G401 (cell line): ENCODE results near the gene TMEM141. TPM values are rescaled to one million over a fixed set of nuclear protein-coding genes. Genes with fewer than 3 reads are reported as not detected.
"Not testable (repeated sequence)": the region's sequence is repeated elsewhere in the genome, so short reads cannot be mapped to it uniquely, and the experiment has no call there.

Experiments
- DNase-seq: peaks from one replicate; pipeline ENCODE4 v3.0.0-alpha.2; 2015; ENCODE audit warnings: low spot score
- in situ Hi-C: cut with HindIII; loops from 2 replicates; pipeline ENCODE4 v1.10.0; 2016; ENCODE audit warnings: low sequenced_read_pairs, mixed read lengths
- total RNA-seq: library from RNA; depleted of rRNA; stranded (reverse); fragments of >200 nt; shearing (Covaris generic); gene quantifications from 2 replicates; pipeline ENCODE4 v1.2.3, GENCODE V29; 2014

Gene TMEM141
- total RNA-seq, 1 experiment from 2014 or later = 60.8 TPM

DNA sequence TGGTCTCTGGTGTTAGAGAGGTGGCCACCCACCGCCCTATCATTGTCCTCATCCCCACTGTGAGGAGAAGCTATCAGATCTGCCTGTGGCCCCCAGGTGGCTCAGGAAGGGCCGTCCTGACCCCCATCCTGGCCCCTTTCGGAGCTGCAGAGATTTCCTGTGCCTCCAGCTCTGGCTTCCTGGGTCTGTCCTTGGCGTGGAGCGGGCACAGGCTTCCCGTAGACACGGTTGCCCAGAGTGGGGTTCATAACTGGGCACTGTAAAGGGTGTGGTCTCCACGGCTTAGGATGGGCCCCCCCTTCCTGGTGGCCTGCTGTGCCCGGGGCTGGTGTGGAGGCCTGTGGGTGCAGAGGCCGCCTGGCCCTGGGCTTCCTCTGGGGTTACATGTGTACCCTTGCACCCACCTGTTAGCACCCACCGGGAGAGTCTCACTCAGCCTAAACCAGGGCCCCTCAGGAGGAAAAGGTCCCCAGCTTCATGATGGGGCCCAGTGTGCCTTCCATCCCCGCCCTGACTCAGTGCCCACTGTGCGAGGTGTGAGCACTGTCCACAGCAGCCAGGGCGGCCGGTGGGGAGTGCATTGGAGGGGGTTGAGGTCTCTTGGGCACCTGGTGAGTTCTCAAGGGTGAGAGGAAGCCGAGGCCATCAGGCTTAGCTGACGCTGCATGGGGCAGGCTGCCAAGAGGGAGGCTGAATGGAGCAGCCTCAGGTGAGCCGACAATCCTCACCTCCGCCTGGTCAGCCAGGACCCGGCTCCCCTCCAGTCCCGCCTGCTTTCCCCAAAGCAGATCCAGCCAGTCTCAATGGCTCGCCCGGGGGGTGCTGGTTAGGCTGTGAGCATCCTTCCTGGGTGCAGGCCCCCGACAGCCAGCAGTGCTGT, 35.8 kb downstream of the TMEM141 start:
- in situ Hi-C loops = no loop called here
- peak; percentile 71 for DNase-seq

DNA sequence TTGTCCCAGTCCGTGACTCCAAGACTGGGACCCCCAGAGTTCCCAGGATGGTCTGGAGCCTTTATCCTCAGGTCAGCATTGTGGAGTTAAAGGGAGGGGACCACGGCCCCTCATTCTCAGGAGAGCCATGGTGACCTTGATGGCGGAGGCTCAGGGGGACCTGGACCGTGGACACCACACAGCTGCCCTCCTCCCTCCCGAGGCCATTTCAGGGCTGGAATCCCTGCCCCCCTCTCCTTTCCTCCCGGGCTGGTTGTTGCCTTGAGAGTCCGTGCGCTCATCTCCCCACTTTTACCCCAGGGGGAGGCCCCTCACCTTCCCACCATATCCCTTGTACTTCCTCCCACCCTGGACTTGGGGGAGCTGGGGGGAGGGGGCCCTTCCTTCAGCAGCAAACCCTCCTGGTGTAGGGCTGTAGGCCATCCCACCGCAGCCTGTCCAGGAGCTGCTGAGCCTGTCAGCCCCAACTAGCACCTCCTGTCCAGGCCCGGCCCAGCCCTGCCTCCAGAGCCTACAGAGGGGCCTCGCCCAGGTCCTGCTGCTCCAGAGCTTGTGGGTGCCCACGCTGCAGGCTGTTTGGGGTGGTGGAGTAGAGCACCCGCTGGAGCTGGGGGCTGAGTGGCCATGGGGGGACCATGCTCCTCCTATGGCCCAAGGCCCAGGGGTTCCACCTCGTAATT, 36.8 kb downstream of the TMEM141 start:
- DNase-seq = no peak
- in situ Hi-C loops = no loop called here

DNA sequence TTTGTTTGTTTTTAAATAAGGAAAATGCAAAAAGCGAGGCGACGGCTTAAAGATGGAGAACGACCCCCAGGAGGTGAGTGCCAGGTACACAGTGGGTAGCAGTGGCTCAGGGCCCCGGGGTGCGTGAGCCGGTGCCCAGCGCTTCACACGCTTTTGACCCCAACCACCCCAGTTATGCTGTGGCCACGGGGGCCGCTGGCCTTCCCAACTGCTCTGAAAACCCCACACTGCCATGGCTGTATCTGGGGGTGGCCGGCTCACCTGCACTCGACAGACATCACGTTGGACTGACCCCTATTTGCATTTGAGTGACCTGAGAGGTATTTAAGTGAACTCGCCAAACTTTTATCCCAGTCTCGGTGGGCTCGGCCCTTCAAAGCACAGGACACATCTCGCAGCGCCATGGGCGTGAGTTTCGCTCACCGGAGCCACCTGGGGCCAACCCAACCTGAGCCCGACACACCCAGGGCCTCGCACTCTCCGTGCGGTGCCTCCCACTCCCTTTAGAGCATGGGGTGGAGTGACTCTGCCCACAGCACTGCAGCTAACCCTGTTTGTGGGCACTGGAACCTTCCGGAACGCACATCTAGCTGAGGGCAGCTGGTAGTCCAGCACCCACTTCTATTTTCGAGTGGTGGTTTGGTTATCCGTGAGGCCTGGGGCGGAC, 37.5 kb downstream of the TMEM141 start:
- in situ Hi-C loops = no loop called here
- no peak for DNase-seq

DNA sequence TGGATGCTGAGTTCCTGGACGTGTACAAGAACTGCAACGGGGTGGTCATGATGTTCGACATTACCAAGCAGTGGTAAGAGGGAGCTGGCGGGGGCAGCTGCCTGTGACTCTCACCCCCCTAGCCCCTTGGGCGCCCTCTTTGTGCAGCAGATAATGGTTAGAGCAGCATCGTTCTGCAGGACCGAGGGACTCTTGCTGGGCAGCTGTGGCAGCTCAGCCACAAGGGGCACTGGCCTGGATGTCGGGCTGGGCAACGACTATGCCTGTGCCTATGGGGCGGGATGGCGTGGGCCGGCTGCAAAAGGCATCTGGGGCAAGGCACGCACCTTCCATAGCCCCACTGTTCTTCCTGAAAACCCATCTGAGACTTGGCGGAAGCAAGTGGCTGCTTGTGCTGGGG, 38.3 kb downstream of the TMEM141 start:
- no peak for DNase-seq
- in situ Hi-C loops = no loop called here

DNA sequence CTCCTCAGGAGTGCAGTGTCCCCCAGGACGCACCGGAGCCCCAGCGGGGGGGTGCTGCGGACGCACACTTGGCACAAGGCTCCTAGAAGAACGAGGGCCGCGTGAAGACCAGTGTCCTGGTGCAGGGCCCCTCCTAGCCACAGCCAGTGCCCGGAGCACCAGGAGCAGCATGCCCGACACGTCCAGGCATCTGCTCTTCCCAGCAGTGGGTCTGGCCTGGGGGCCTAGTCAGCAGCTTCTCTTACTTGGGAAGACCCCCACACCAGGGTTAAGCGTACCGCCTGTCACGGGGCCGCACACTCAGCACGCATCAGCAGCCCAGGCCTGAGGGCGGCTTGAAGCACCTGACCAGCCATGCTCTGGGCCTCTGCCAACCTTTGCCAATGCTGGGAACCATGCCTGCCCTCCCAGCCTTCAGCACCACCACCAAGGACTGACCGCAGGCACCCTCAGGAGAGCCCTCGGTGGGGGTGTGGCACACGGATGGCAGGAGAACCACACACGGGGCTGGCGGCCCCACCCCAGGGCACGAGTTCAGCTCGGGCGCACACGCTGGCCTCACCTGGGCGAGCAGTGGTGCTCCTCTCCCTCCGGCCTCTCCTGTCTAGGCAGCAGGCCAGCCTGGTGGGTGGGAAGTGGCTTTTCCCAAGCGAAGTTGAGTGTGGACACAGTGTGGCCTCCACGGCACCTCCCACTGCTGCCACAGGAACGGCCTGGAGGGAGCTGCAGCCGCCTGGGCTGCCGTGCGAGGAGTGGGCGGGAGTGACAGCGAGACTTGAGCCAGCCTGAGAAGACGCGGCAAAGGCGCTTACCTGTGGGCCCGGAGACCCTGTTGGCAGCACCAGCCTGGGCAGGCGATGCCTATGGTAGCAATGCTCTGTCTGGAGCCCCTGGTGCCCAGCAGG, 39.1 kb downstream of the TMEM141 start:
- in situ Hi-C loops = no loop called here
- DNase-seq = peak; percentile 63

DNA sequence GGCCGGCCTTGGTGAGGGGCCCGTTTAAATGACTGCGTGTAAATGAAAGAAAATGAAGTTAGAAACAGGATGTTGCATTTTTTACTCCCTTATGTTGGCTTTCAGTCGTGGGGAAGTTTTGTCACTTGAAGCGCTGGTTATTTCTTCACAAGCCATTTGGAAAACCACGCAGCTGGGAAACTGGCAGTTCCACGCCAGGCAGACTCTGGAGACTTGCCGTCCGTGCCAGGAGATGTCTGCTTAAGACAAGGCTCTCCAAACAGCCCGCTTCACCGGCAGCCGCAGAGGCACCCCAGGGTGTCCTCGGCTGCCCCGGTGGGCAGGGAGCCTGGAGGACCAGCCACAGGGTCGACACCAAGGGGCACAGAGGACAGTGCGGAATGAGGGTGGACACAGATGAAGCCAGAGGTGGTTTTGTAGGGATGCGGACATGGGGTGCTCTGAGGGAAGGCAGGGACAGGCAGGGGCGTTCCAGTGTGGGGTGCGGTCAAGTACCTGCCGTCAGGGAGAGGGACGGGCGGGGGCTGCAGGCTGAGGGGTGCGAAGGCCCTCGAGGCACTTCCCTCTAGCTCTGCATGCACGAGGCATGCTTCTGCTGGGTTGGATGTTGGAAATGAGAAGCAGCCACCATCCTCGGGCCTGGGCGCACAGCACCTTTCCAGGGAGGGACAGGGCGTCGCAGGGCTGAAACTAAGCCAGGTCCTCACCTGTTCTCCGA, 40.0 kb downstream of the TMEM141 start:
- no peak for DNase-seq
- in situ Hi-C loops = no loop called here

DNA sequence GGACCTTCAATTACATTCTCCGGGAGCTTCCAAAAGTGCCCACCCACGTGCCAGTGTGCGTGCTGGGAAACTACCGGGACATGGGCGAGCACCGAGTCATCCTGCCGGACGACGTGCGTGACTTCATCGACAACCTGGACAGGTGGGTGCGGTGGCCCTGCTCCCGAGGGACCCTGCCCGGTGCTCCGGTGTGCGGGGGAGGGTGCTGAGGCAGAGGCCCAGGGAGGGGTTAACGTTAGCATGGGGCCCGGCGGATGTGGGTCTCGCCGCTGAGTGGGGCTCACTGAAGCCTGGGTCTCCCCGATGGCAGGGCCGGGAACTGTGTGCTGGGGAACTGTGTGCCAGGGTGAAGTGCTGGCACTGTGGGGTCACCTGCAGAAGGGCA, 40.6 kb downstream of the TMEM141 start:
- DNase-seq = no peak
- in situ Hi-C loops = no loop called here

DNA sequence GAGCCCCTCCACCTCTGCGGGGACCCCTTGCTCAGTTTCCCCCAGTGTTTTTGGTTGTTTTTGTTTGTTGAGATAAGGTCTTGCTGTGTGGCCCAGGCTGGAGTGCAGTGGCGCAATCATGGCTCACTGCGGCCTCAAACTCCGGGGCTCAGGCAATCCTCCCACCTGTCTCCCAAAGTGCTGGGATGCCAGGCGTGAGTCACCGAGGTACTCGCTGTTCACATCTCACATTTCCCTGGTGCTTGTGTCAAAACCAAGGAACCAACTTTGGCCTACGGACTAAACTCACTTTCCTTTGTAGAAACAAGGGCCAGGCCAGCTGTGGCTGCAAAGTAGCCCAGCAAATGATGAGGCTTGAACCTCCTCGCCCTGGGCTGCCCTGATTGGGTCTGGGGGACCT, 41.4 kb downstream of the TMEM141 start:
- DNase-seq = no peak
- in situ Hi-C loops = no loop called here

DNA sequence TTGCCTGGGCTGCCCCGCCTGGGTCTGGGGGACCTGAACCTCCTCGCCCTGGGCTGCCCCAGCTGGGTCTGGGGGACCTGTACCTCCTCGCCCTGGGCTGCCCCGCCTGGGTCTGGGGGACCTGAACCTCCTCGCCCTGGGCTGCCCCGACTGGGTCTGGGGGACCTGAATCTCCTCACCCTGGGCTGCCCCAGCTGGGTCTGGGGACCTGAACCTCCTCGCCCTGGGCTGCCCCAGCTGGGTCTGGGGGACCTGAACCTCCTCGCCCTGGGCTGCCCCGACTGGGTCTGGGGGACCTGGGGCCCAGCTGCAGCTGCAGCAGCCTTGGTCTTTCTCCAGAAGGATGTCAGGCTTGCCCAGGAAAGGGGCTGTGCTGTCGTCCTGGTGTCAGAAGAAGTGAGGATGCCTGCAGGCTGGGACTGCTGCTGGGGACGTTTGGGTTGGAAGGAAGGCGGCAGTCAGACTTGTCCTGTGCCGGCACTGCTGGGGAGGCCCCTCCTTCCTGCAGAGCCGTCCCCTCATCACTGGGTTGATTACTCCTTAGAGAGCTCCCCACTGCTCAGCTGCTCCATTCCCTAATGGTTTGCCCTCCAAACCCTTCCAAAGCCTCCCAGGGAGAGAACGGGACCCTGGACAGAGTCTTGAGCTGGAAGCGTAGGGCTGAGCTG, 42.4 kb downstream of the TMEM141 start:
- in situ Hi-C loops = not testable (repeated sequence)

DNA sequence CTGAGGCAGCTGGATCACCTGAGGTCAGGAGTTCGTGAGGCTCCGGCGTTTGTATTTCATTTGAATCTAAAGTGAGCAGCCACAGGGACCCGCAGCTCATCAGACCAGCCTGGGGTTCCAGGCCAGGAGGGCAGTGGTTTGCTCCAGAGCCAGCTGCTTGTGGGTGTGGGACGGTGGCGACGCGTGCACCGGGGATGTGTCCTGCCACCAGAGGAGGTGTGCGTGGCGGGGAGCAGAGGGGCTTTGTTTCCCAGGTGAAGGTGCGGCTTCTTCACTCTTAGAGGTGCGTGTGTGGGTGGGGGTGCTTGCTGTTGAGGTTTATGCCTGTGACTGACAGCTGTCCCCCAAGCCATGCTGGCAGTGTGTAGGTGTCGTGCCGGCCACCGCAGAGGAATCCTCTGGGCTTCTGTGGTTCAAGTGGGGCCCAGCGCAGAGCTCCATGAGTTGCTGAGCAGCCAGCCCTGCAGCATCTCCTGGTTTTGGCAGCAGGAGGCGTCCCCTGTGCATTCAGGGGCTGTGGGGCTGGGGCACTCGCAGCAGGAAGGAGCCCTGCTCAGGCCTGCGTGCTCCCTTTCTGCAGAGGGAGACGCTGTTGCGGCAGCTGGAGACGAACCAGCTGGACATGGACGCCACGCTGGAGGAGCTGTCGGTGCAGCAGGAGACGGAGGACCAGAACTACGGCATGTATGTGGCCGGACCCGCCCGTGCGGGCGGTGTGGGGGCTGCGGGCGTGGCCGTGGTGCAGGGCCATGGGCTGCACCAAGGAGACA, 44.2 kb downstream of the TMEM141 start:
- DNase-seq = no peak
- in situ Hi-C loops = no loop called here

More for the DNA sequence above, 42.4 kb downstream of the TMEM141 start:
- not testable (repeated sequence) for DNase-seq

DNA sequence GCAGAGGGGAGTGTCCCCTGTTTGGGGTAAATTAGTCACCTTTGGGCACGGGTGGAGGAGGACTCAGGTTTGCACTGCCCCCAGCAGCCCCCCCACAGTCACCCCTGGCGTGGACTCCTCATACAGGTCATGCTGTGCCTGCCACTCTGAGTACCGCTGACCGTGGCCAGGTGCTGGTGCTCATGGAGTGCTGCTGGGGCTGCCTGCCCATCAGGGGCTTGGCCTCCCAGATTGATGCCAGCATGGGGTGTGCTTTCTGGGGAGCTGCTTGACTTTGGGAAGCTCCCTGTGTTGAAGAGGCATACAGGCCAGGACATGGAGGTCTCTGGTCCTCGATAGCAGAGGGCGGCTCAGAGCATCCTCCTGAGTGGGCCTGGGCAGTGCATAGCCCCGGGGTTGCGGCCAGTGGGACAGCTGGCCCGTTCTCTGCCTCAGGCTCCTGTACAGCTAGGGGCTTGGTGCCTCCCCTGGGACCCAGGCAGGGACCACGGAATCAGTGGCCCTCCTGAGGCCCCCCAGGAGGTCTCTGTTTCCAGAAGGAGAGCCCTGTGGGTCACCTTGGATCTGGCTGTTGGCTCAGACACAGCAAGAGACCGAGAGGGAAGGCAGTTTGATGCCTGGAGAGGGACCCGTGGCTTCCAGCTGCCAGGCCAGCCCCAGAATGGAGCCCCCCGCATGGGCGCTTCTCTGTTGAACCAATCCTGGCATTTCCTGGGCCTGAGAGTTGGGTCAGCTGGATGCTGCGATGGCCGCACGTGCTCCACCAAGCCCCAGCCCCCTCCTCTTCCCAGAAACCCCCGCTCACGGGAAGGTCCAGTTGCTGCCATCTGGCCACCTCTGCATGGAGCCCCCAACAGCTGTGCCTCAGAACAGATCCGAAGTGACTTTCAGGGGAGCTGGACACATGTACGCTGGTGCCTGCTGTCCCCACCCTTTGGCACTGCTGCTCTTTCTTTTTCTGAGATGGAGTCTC, 45.1 kb downstream of the TMEM141 start:
- DNase-seq = no peak
- in situ Hi-C loops = no loop called here

DNA sequence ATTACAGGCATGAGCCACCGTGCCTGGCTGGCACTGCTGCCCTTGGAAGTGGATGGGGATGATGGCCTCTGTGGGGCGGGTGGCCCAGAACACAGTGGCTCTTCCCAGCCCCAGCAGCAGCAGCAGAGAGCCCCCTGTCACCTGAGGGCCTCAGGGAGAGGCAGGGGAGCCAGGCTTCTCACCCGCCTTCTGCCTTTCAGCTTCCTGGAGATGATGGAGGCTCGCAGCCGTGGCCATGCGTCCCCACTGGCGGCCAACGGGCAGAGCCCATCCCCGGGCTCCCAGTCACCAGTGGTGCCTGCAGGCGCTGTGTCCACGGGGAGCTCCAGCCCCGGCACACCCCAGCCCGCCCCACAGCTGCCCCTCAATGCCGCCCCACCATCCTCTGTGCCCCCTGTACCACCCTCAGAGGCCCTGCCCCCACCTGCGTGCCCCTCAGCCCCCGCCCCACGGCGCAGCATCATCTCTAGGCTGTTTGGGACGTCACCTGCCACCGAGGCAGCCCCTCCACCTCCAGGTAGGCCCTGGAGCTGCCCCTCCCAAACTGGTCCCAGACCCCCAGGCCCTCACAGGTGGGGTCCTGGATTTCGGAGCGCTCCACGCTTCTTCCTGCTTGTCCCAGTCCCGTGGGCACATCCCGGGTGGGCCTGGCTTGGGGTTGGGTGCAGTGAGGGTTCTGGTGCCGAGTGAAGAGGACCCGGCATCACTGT, 46.2 kb downstream of the TMEM141 start:
- no peak for DNase-seq
- in situ Hi-C loops = no loop called here

DNA sequence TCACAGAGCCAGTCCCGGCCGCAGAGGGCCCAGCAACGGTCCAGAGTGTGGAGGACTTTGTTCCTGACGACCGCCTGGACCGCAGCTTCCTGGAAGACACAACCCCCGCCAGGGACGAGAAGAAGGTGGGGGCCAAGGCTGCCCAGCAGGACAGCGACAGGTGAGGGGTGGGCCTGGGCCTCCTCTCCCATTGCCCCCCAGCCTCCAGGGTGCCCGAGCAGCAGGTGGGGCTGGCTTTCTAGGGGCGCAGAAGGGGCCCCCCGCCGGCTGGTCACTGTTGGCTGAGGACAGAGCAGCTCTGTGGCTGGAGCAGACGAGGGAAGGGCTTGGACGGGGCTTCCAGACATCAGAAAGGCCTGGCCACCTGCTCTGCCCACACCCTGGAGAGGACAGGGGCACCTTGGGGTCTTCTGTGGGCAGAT, 46.7 kb downstream of the TMEM141 start:
- DNase-seq, in situ Hi-C loops: not testable (repeated sequence)

DNA sequence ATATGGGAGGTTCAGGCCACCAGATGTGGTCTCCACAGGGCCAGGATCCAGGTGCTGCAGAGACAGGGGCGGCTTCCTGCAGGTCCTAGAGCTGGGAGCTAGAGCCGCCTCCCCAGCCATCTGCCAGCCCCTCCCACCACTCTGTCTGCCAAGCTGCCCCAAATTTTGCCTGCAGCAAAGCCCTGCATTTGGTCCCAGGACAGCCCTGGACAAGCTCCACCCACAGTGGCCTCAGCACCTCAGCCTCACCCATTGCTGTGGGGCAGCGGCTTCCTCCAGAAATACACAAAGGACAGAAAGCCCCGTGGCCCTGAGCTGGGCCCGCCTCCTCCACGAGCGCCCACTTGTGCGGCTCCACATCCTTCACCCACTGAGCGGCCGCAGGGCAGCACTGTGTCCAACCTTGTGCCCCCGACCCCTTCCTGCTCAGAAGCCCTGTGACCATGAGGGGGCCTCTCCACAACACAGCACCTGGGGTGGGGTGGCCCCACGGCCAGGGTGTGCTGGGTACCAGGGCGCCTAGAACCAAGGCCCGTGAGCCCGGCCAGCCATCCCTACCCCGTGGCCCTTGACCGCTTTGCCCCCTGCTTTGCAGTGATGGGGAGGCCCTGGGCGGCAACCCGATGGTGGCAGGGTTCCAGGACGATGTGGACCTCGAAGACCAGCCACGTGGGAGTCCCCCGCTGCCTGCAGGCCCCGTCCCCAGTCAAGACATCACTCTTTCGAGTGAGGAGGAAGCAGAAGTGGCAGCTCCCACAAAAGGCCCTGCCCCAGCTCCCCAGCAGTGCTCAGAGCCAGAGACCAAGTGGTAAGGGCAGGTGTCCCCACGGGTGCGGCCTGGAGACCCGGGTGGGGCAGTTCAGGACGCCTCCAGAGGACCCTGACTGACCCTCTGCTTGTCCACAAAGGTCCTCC, 47.4 kb downstream of the TMEM141 start:
- DNase-seq = peak; percentile 52
- in situ Hi-C loops = no loop called here
